ENCODE measurements around the gene PPP1R16B.

PPP1R16B gene

GRCh38 chr20:38951611-38952010, 146.1 kb downstream of the PPP1R16B start:
- Histone ChIP-seq H3K79me2 (ENCODE audit: insufficient read depth, low read length) (no peaks in the 10 kb centered on the region), H3K9me2 (ENCODE audit: low read depth, low read length) (no peaks in the 10 kb centered on the region), H3K4me1 (ENCODE audit: insufficient read depth, low read length, severe bottlenecking) (no peaks in the 10 kb centered on the region), H3K36me3 (ENCODE audit: insufficient read depth, low read length) (peaks cover 83% of the 10 kb centered on the region), H3F3A (ENCODE audit: insufficient read depth, low read length) (no peaks in the 10 kb centered on the region), H3K9me3 (ENCODE audit: low read length) (no peaks in the 10 kb centered on the region), H3K27ac (ENCODE audit: low read depth, low read length, poor library complexity, severe bottlenecking) (no peak overlapping the region), H3K27me3 (ENCODE audit: insufficient read depth, low read length) (no peaks in the 10 kb centered on the region), H3K4me3 (ENCODE audit: low read depth, low read length, poor library complexity, severe bottlenecking) (no peak overlapping the region), H3K4me2 (ENCODE audit: low read length) (no peak overlapping the region), H2AFZ (ENCODE audit: low read length) (no peak overlapping the region), H4K20me1 (ENCODE audit: insufficient read depth, low read length) (no peaks in the 10 kb centered on the region), H3K9ac (ENCODE audit: low read length) (no peak overlapping the region)
- TF ChIP-seq EZH2 (IDR thresholded peaks at IDR 0.05; ENCODE audit: borderline replicate concordance, low read length) (no peak), CTCF (IDR thresholded peaks at IDR 0.05; ENCODE audit: low read length) (no peak)

- H3K9ac ChIP-seq (ENCODE audit: low read length): no peak overlapping the region
- no peak overlapping the region for H3K27ac ChIP-seq (ENCODE audit: low read depth, low read length, poor library complexity, severe bottlenecking)
- H3K36me3 ChIP-seq (ENCODE audit: insufficient read depth, low read length): peaks cover 78% of the 10 kb centered on the region
- H3K9me3 ChIP-seq (ENCODE audit: low read length): no peaks in the 10 kb centered on the region
- H3K27me3 ChIP-seq (ENCODE audit: insufficient read depth, low read length): no peaks in the 10 kb centered on the region
- no peaks in the 10 kb centered on the region for H3K4me1 ChIP-seq (ENCODE audit: insufficient read depth, low read length, severe bottlenecking)
- TF ChIP-seq CTCF (IDR thresholded peaks at IDR 0.05; ENCODE audit: low read length): no peak
- no peak for TF ChIP-seq EZH2 (IDR thresholded peaks at IDR 0.05; ENCODE audit: borderline replicate concordance, low read length)
- H3K79me2 ChIP-seq (ENCODE audit: insufficient read depth, low read length): no peaks in the 10 kb centered on the region
- no peaks in the 10 kb centered on the region for H3F3A ChIP-seq (ENCODE audit: insufficient read depth, low read length)
- H3K4me2 ChIP-seq (ENCODE audit: low read length): no peak overlapping the region
- H3K9me2 ChIP-seq (ENCODE audit: low read depth, low read length): no peaks in the 10 kb centered on the region
- no peak overlapping the region for H3K4me3 ChIP-seq (ENCODE audit: low read depth, low read length, poor library complexity, severe bottlenecking)
- H2AFZ ChIP-seq (ENCODE audit: low read length): no peak overlapping the region
- H4K20me1 ChIP-seq (ENCODE audit: insufficient read depth, low read length): no peaks in the 10 kb centered on the region
These were observed 146.7 kb downstream of the PPP1R16B start for GRCh38 chr20:38952153-38952552.

GRCh38 chr20:38953630-38954340, 148.3 kb downstream of the PPP1R16B start:
- no peak for TF ChIP-seq EZH2 (IDR thresholded peaks at IDR 0.05; ENCODE audit: borderline replicate concordance, low read length)
- no peak for TF ChIP-seq CTCF (IDR thresholded peaks at IDR 0.05; ENCODE audit: low read length)
- no peaks in the 10 kb centered on the region for H3K9me2 ChIP-seq (ENCODE audit: low read depth, low read length)

More at GRCh38 chr20:38953630-38954340, 148.3 kb downstream of the PPP1R16B start:
- Histone ChIP-seq H3K27ac (ENCODE audit: low read depth, low read length, poor library complexity, severe bottlenecking) (no peak overlapping the region), H4K20me1 (ENCODE audit: insufficient read depth, low read length) (no peaks in the 10 kb centered on the region), H3K9ac (ENCODE audit: low read length) (no peak overlapping the region), H2AFZ (ENCODE audit: low read length) (no peak overlapping the region), H3K4me3 (ENCODE audit: low read depth, low read length, poor library complexity, severe bottlenecking) (no peak overlapping the region), H3K4me2 (ENCODE audit: low read length) (no peak overlapping the region), H3K4me1 (ENCODE audit: insufficient read depth, low read length, severe bottlenecking) (no peaks in the 10 kb centered on the region), H3K36me3 (ENCODE audit: insufficient read depth, low read length) (peaks cover 61% of the 10 kb centered on the region), H3F3A (ENCODE audit: insufficient read depth, low read length) (no peaks in the 10 kb centered on the region; the same call in 1 of the 2 replicates), H3K9me3 (ENCODE audit: low read length) (no peaks in the 10 kb centered on the region), H3K27me3 (ENCODE audit: insufficient read depth, low read length) (no peaks in the 10 kb centered on the region), H3K79me2 (ENCODE audit: insufficient read depth, low read length) (no peaks in the 10 kb centered on the region)

All from OCI-LY1 (cell line).